ACC112 (cell line): ENCODE measurements around the gene POLD2.
A peak's percentile ranks its signal among the peaks of the same experiment; 100 is the strongest.

Experiments used
- H2AFZ ChIP-seq: fragments of 200-600 bp; sonication (generic); one replicate; pipeline ENCODE4 v1.6.0; 2017; ENCODE audit warnings: antibody characterized with exemption, low read length; ENCODE audit not compliant: unreplicated experiment
- H3K27ac ChIP-seq: fragments of 200-600 bp; sonication (generic); 2 replicates; pipeline ENCODE4 v1.5.1; 2014; ENCODE audit warnings: low read depth, mild to moderate bottlenecking, antibody characterized with exemption, low read length, moderate library complexity
- H3K27me3 ChIP-seq: fragments of 200-600 bp; sonication (generic); 2 replicates; pipeline ENCODE4 v1.6.1; 2014; ENCODE audit warnings: mild to moderate bottlenecking, antibody characterized with exemption, low read length, moderate library complexity, mixed read lengths; ENCODE audit not compliant: insufficient read depth
- H3K36me3 ChIP-seq: fragments of 200-600 bp; sonication (generic); 2 replicates; pipeline ENCODE4 v1.6.1; 2016; ENCODE audit warnings: mild to moderate bottlenecking, antibody characterized with exemption, low read length, moderate library complexity, mixed read lengths; ENCODE audit not compliant: insufficient read depth
- H3K4me1 ChIP-seq: fragments of 200-600 bp; sonication (generic); one replicate; pipeline ENCODE4 v1.6.1; 2016; ENCODE audit warnings: low read length, mixed read lengths; ENCODE audit not compliant: insufficient read depth, unreplicated experiment, control insufficient read depth
- H3K4me3 ChIP-seq: fragments of 200-600 bp; sonication (generic); 2 replicates; pipeline ENCODE4 v1.5.1; 2014; ENCODE audit warnings: mild to moderate bottlenecking, low read depth, low read length
- H3K79me2 ChIP-seq: fragments of 200-600 bp; sonication (generic); one replicate; pipeline ENCODE4 v1.6.0; 2016; ENCODE audit warnings: low read length; ENCODE audit not compliant: control insufficient read depth, unreplicated experiment, insufficient read depth

POLD2 gene

GRCh38 chr7:44103923-44104859 lies 19.2 kb downstream of the POLD2 start, which contains the start of gene AEBP1:
Gene AEBP1 (plus strand): TSS chr7:44104345. CDS start chr7:44104666, 321 bp downstream.
- Histone ChIP-seq H3K4me1 (peaks cover 46% of the 10 kb centered on the region), H3K79me2 (peaks cover 11% of the 10 kb centered on the region), H3K27ac (peak within 1 kb of the TSS; percentile 77), H3K36me3 (no peaks in the 10 kb centered on the region), H3K27me3 (no peaks in the 10 kb centered on the region), H2AFZ (peak within 1 kb of the TSS; percentile 40), H3K4me3 (peak within 1 kb of the TSS; percentile 80)

- Histone ChIP-seq H3K27ac (peak overlapping the region; percentile 77), H2AFZ (no peak overlapping the region), H3K36me3 (no peaks in the 10 kb centered on the region), H3K4me3 (no peak overlapping the region), H3K79me2 (peaks cover 11% of the 10 kb centered on the region), H3K27me3 (no peaks in the 10 kb centered on the region), H3K4me1 (peaks cover 46% of the 10 kb centered on the region)
Measured at GRCh38 chr7:44103566-44103922, 19.8 kb downstream of the POLD2 start.

- H3K4me1 ChIP-seq = peaks cover 46% of the 10 kb centered on the region
- H3K27ac ChIP-seq = peak overlapping the region; percentile 77
- H2AFZ ChIP-seq = no peak overlapping the region
- no peaks in the 10 kb centered on the region for H3K27me3 ChIP-seq
- no peak overlapping the region for H3K4me3 ChIP-seq
- H3K36me3 ChIP-seq = no peaks in the 10 kb centered on the region
- peaks cover 11% of the 10 kb centered on the region for H3K79me2 ChIP-seq
Measured at GRCh38 chr7:44102846-44103565, 20.3 kb downstream of the POLD2 start.

- Histone ChIP-seq H3K27ac (peak overlapping the region; percentile 77), H3K4me3 (no peak overlapping the region), H3K36me3 (no peaks in the 10 kb centered on the region), H3K27me3 (no peaks in the 10 kb centered on the region), H3K79me2 (peaks cover 11% of the 10 kb centered on the region), H2AFZ (no peak overlapping the region), H3K4me1 (peaks cover 46% of the 10 kb centered on the region)
Measured at GRCh38 chr7:44101966-44102845, 21.1 kb downstream of the POLD2 start.

- Histone ChIP-seq H3K4me1 (peaks cover 42% of the 10 kb centered on the region), H3K27me3 (no peaks in the 10 kb centered on the region), H3K27ac (peak overlapping the region; percentile 77), H3K4me3 (no peak overlapping the region), H3K79me2 (peaks cover 7% of the 10 kb centered on the region), H3K36me3 (no peaks in the 10 kb centered on the region), H2AFZ (no peak overlapping the region)
Measured at GRCh38 chr7:44101303-44101965, 21.9 kb downstream of the POLD2 start.

- peak overlapping the region; percentile 95 for H2AFZ ChIP-seq
- no peaks in the 10 kb centered on the region for H3K27me3 ChIP-seq
- no peaks in the 10 kb centered on the region for H3K36me3 ChIP-seq
- peaks cover 3% of the 10 kb centered on the region for H3K79me2 ChIP-seq
- H3K27ac ChIP-seq = peak overlapping the region; percentile 77
- H3K4me1 ChIP-seq = peaks cover 34% of the 10 kb centered on the region
- no peak overlapping the region for H3K4me3 ChIP-seq
Measured at GRCh38 chr7:44100458-44101302, 22.7 kb downstream of the POLD2 start.

GRCh38 chr7:44099669-44100068 lies 23.7 kb downstream of the POLD2 start:
- no peaks in the 10 kb centered on the region for H3K79me2 ChIP-seq
- H3K4me1 ChIP-seq = peaks cover 24% of the 10 kb centered on the region
- no peaks in the 10 kb centered on the region for H3K36me3 ChIP-seq
- H3K27me3 ChIP-seq = no peaks in the 10 kb centered on the region
- no peak overlapping the region for H3K27ac ChIP-seq
- H2AFZ ChIP-seq = no peak overlapping the region
- no peak overlapping the region for H3K4me3 ChIP-seq

GRCh38 chr7:44098092-44099068 lies 25.0 kb downstream of the POLD2 start:
- Histone ChIP-seq H2AFZ (no peak overlapping the region), H3K4me3 (no peak overlapping the region), H3K79me2 (no peaks in the 10 kb centered on the region), H3K27me3 (no peaks in the 10 kb centered on the region), H3K27ac (no peak overlapping the region), H3K4me1 (peaks cover 24% of the 10 kb centered on the region), H3K36me3 (no peaks in the 10 kb centered on the region)
